H1 (cell line): ENCODE data around the gene RITA1. TPM values are rescaled to one million over a fixed set of nuclear protein-coding genes. Genes with fewer than 3 reads are reported as not detected.

Experiments used
- CTCF ChIA-PET: fragments of 300-600 bp; sonication (Branson Sonifier 250); formaldehyde crosslinking; loops from one replicate; lab custom pipeline; 2021; ENCODE audit not compliant: partially characterized antibody; lab: Charles Lee
- POLR2A ChIA-PET: fragments of 300-600 bp; sonication (Branson Sonifier 250); formaldehyde crosslinking; loops from one replicate; lab custom pipeline; 2021; ENCODE audit warnings: inconsistent platforms; ENCODE audit not compliant: partially characterized antibody; lab: Charles Lee
- DNase-seq, 2 experiments: peaks; one replicate each; pipeline versions ENCODE4 v3.0.0 to v3.0.0-alpha.2; 2010 to 2022; ENCODE audit warnings: low spot score in 2 of 2, low read depth in 1 of 2, mixed read lengths in 1 of 2
- FAIRE-seq: peaks from 2 replicates; lab custom pipeline; 2011; peaks lifted over from hg19 to GRCh38; lab: Jason Lieb, UNC
- H2AFZ ChIP-seq: 2 replicates; pipeline ENCODE4 v1.8.1; 2012; ENCODE audit warnings: low read length, inconsistent platforms
- H2AK5ac ChIP-seq: 2 replicates; pipeline ENCODE4 v1.6.1; 2013; ENCODE audit warnings: low read depth, low read length
- H2BK120ac ChIP-seq: replicated peaks from 2 replicates; pipeline ENCODE3; 2013; ENCODE audit warnings: low read depth, low read length, inconsistent platforms
- H2BK12ac ChIP-seq: 2 replicates; pipeline ENCODE4 v1.6.1; 2013; ENCODE audit warnings: low read depth, low read length
- H2BK15ac ChIP-seq: 2 replicates; pipeline ENCODE4 v1.6.1; 2013; ENCODE audit warnings: low read length
- H2BK20ac ChIP-seq: 2 replicates; pipeline ENCODE4 v1.6.1; 2013; ENCODE audit warnings: low read length
- H2BK5ac ChIP-seq: 2 replicates; pipeline ENCODE4 v1.6.1; 2013; ENCODE audit warnings: low read depth, low read length
- H3K14ac ChIP-seq: 2 replicates; pipeline ENCODE4 v1.6.1; 2013; ENCODE audit warnings: inconsistent platforms; ENCODE audit not compliant: insufficient read length
- H3K18ac ChIP-seq: 2 replicates; pipeline ENCODE4 v1.6.1; 2013; ENCODE audit warnings: low read length; ENCODE audit errors: extremely low read depth
- H3K23ac ChIP-seq: 2 replicates; pipeline ENCODE4 v1.6.1; 2013; ENCODE audit warnings: inconsistent platforms; ENCODE audit not compliant: insufficient read length
- H3K23me2 ChIP-seq: 2 replicates; pipeline ENCODE4 v1.6.1; 2013; ENCODE audit warnings: low read depth, low read length
- H3K27ac ChIP-seq: 2 replicates; pipeline ENCODE4 v1.6.1; 2011; ENCODE audit warnings: low read depth, low read length, inconsistent platforms
- H3K27me3 ChIP-seq, 4 experiments: replicated peaks in 1 of 4; 1 replicate in 1 of 4; 2 replicates in 3 of 4; pipeline versions ENCODE4 v1.6.1 to v1.8.1; 2011 to 2013; ENCODE audit warnings: low read length in 3 of 4, mild to moderate bottlenecking in 3 of 4, inconsistent platforms in 2 of 4, mixed read lengths in 2 of 4, moderate library complexity in 1 of 4; ENCODE audit not compliant: control insufficient read depth in 3 of 4, insufficient read depth in 3 of 4; ENCODE audit errors: extremely low read depth in 1 of 4
- H3K36me3 ChIP-seq, 4 experiments: 2 replicates each; pipeline versions ENCODE4 v1.6.1 to v1.8.1; 2011 to 2013; ENCODE audit warnings: mild to moderate bottlenecking in 4 of 4, low read length in 3 of 4, moderate library complexity in 2 of 4, control low read depth in 1 of 4, inconsistent platforms in 1 of 4; ENCODE audit not compliant: insufficient read depth in 4 of 4, control insufficient read depth in 2 of 4
- H3K4ac ChIP-seq: replicated peaks from 2 replicates; pipeline ENCODE3; 2013; ENCODE audit warnings: low read length, low read depth, mixed read lengths, inconsistent platforms; ENCODE audit not compliant: insufficient read length
- H3K4me1 ChIP-seq, 4 experiments: replicated peaks in 1 of 4; 1 replicate in 1 of 4; 2 replicates in 3 of 4; pipeline versions ENCODE4 v1.6.1 to v1.8.1; 2011 to 2013; ENCODE audit warnings: low read length in 3 of 4, inconsistent platforms in 2 of 4, mixed read lengths in 1 of 4; ENCODE audit not compliant: insufficient read depth in 4 of 4, control insufficient read depth in 3 of 4
- H3K4me2 ChIP-seq, 2 experiments: 2 replicates each; pipeline versions ENCODE4 v1.6.1 to v1.8.1; 2011 to 2013; ENCODE audit warnings: low read depth in 2 of 2, low read length in 2 of 2, control low read depth in 1 of 2, inconsistent platforms in 1 of 2, mild to moderate bottlenecking in 1 of 2; ENCODE audit not compliant: insufficient read depth in 1 of 2
- H3K4me3 ChIP-seq, 4 experiments: fragments of 200-600, 300-600 bp in 1 of 4; sonication (generic), shearing (Covaris generic), sonication (Bioruptor Twin) in 1 of 4; 2 replicates each; pipeline versions ENCODE4 v1.5.1 to v1.8.1; 2011 to 2016; ENCODE audit warnings: low read length in 4 of 4, low read depth in 3 of 4, control low read depth in 2 of 4, inconsistent platforms in 2 of 4, mild to moderate bottlenecking in 2 of 4, mixed read lengths in 1 of 4, moderate library complexity in 1 of 4; ENCODE audit not compliant: insufficient read depth in 2 of 4; ENCODE audit errors: extremely low read depth in 1 of 4
- H3K56ac ChIP-seq: replicated peaks from 2 replicates; pipeline ENCODE3; 2013; ENCODE audit warnings: low read depth, mild to moderate bottlenecking, mixed read lengths, low read length, inconsistent platforms; ENCODE audit not compliant: insufficient read length
- H3K79me1 ChIP-seq: 2 replicates; pipeline ENCODE4 v1.6.1; 2013; ENCODE audit warnings: low read depth, low read length, control low read depth
- H3K79me2 ChIP-seq, 2 experiments: 2 replicates each; pipeline versions ENCODE4 v1.6.1 to v1.8.1; 2012 to 2013; ENCODE audit warnings: low read length in 2 of 2, mild to moderate bottlenecking in 2 of 2, inconsistent platforms in 1 of 2; ENCODE audit not compliant: insufficient read depth in 2 of 2, control insufficient read depth in 1 of 2
- H3K9ac ChIP-seq, 4 experiments: replicated peaks in 1 of 4; 1 replicate in 1 of 4; 2 replicates in 3 of 4; pipeline versions ENCODE4 v1.6.1 to v1.8.1; 2011 to 2013; ENCODE audit warnings: low read depth in 3 of 4, low read length in 3 of 4, control low read depth in 2 of 4, mild to moderate bottlenecking in 2 of 4, moderate library complexity in 2 of 4, inconsistent platforms in 1 of 4; ENCODE audit errors: extremely low read depth in 1 of 4
- H3K9me3 ChIP-seq, 2 experiments: 2 replicates each; pipeline versions ENCODE4 v1.6.1 to v1.8.1; 2012 to 2013; ENCODE audit warnings: mild to moderate bottlenecking in 2 of 2, moderate library complexity in 2 of 2, control low read depth in 1 of 2, inconsistent platforms in 1 of 2, low read depth in 1 of 2, low read length in 1 of 2, mixed read lengths in 1 of 2; ENCODE audit not compliant: insufficient read depth in 2 of 2
- H4K20me1 ChIP-seq, 2 experiments: replicated peaks in 1 of 2; 2 replicates each; pipeline versions ENCODE3 to v1.8.1; 2011 to 2013; ENCODE audit warnings: inconsistent platforms in 2 of 2, low read length in 2 of 2, mild to moderate bottlenecking in 1 of 2; ENCODE audit not compliant: insufficient read depth in 2 of 2, control insufficient read depth in 1 of 2
- H4K5ac ChIP-seq: 2 replicates; pipeline ENCODE4 v1.6.1; 2013; ENCODE audit warnings: low read length, low read depth, mixed read lengths, inconsistent platforms; ENCODE audit not compliant: insufficient read length
- H4K8ac ChIP-seq: 2 replicates; pipeline ENCODE4 v1.8.0; 2013; ENCODE audit warnings: mild to moderate bottlenecking, moderate library complexity, low read length, inconsistent platforms; ENCODE audit not compliant: insufficient read depth; ENCODE audit errors: extremely low read depth
- H4K91ac ChIP-seq: replicated peaks from 2 replicates; pipeline ENCODE3; 2013; ENCODE audit warnings: low read length, mixed read lengths, inconsistent platforms; ENCODE audit not compliant: insufficient read length
- POLR2AphosphoS5 ChIP-seq: IDR thresholded peaks from 2 replicates; pipeline ENCODE4 v1.6.1; 2011; ENCODE audit warnings: low read depth, low read length
- RAD21 ChIP-seq, 2 experiments: IDR thresholded peaks in 1 of 2; conservative IDR thresholded peaks in 1 of 2; 2 replicates each; pipeline ENCODE4 v1.6.1; 2011; ENCODE audit warnings: low read depth in 2 of 2, low read length in 2 of 2, improper control_type of control experiment in 1 of 2, inconsistent platforms in 1 of 2, mild to moderate bottlenecking in 1 of 2, moderate library complexity in 1 of 2
- WGBS, 2 experiments: shearing (Covaris generic) in 1 of 2; methylation state at CpG; one replicate each; pipeline versions ENCODE4 v1.1.6 to v1.1.7; 2013 to 2015; ENCODE audit warnings: low lambda C conversion rate in 2 of 2, mixed read lengths in 2 of 2, inconsistent platforms in 1 of 2, low coverage in 1 of 2, missing lambda C conversion rate in 1 of 2; ENCODE audit not compliant: insufficient replicate concordance in 2 of 2, insufficient coverage in 1 of 2, insufficient read length in 1 of 2; ENCODE audit errors: extremely low coverage in 1 of 2, missing lambda C conversion rate in 1 of 2; 5-methylcytosine and 5-hydroxymethylcytosine counted together
- polyA plus RNA-seq, 7 experiments: library from polyadenylated mRNA; depleted of rRNA in 3 of 7; stranded (reverse) in 5 of 7; unstranded in 2 of 7; fragments of >200 nt in 5 of 7; fragments of 200-250 nt in 2 of 7; gene quantifications; 1 replicate in 5 of 7; 2 replicates in 1 of 7; 4 replicates in 1 of 7; pipeline versions ENCODE4 v1.2.1 to v1.2.3, GENCODE V29; 2011 to 2013; ENCODE audit warnings: missing spikeins in 2 of 7, mixed read lengths in 2 of 7
- total RNA-seq: library from RNA; stranded (reverse); fragmentation: NEBNext Ultra II Directional; extraction: Animal tissue kit (Norgen Biotek cat#: 25700); gene quantifications from 2 replicates; pipeline ENCODE4 v1.2.1, GENCODE V29; 2021

The RITA1 gene
- total and polyA plus RNA-seq, 2 of the 8 experiments (the other 6 are each of a cell fraction or from before 2014, with no cell fraction given): 24.1 to 25.8 TPM

GRCh38 chr12:113171543-113171942 is 14.0 kb upstream of the RITA1 start:
- WGBS, 2 experiments: 99% methylated on average over 9 of the region's 9 CpGs; no CpG with 5 or more reads in 1 of the 2 experiments
- H3K18ac ChIP-seq: no peak overlapping the region
- H4K8ac ChIP-seq: no peak overlapping the region
- H3K23ac ChIP-seq: no peak overlapping the region
- H2AFZ ChIP-seq: no peak overlapping the region
- H4K5ac ChIP-seq: no peak overlapping the region
- H2AK5ac ChIP-seq: no peak overlapping the region
- no peak overlapping the region for H2BK15ac ChIP-seq
- ChIA-PET CTCF (interaction anchor here (0.6 to 8.8 kb wide), 13 partner anchors 11 to 178 kb away, joined by 3 to 114 read pairs (median 4); partner anchors contain the start of gene RASAL1), POLR2A (interaction anchor here (1.4 to 4.7 kb wide), 3 partner anchors 8 to 14 kb away, joined by 3 to 28 read pairs (median 8); partner anchors contain the start of genes DDX54 and RITA1)
- peaks cover 21 to 59% (median 46%) of the 10 kb centered on the region in 4 experiments for H3K36me3 ChIP-seq
- no peaks in the 10 kb centered on the region for H3K79me1 ChIP-seq
- H3K27ac ChIP-seq: no peak overlapping the region
- FAIRE-seq (no peak), DNase-seq (no peak)
- no peak overlapping the region for H2BK5ac ChIP-seq
- H3K27me3 ChIP-seq: no peaks in the 10 kb centered on the region
- H3K4ac ChIP-seq: no peak overlapping the region
- H3K56ac ChIP-seq: no peak overlapping the region
- peaks cover 6 to 14% of the 10 kb centered on the region in 2 experiments for H4K20me1 ChIP-seq
- H4K91ac ChIP-seq: no peak overlapping the region
- H2BK20ac ChIP-seq: no peak overlapping the region
- no peak overlapping the region for H2BK120ac ChIP-seq
- H3K9me3 ChIP-seq: no peaks in the 10 kb centered on the region
- no peaks in the 10 kb centered on the region for H3K23me2 ChIP-seq
- no peak overlapping the region for H2BK12ac ChIP-seq
- H3K79me2 ChIP-seq: no peaks in the 10 kb centered on the region
- H3K4me1 ChIP-seq: no peaks in the 10 kb centered on the region
- H3K9ac ChIP-seq: no peak overlapping the region
- H3K14ac ChIP-seq: no peak overlapping the region
- no peak overlapping the region for H3K4me2 ChIP-seq
- no peak overlapping the region for H3K4me3 ChIP-seq
- TF ChIP-seq RAD21 (IDR thresholded peaks at IDR 0.05 in 1 of 2, conservative IDR thresholded peaks at IDR 0.05 in 1 of 2; ENCODE audit: low read depth in 2 of 2, low read length in 2 of 2) (no peak), POLR2AphosphoS5 (no peak)
